OCI-LY3 (cell line): ENCODE results near the gene TTLL8.

Source experiments
- H2AFZ ChIP-seq: fragments of 200-600, 300-600 bp; shearing (Covaris generic); 2 replicates; pipeline ENCODE4 v1.6.0; 2014; ENCODE audit warnings: antibody characterized with exemption, low read depth, low read length
- H3K27ac ChIP-seq: fragments of 200-600, 300-600 bp; sonication (generic); 2 replicates; pipeline ENCODE4 v1.5.1; 2014; ENCODE audit warnings: mild to moderate bottlenecking, low read length, moderate library complexity, mixed read lengths
- H3K27me3 ChIP-seq: fragments of 200-600, 300-600 bp; sonication (generic); 2 replicates; pipeline ENCODE4 v1.6.1; 2014; ENCODE audit warnings: low read depth, low read length, mixed read lengths
- H3K36me3 ChIP-seq: fragments of 200-600, 300-600 bp; sonication (generic); replicated peaks from 2 replicates; pipeline ENCODE3; 2014; ENCODE audit warnings: low read depth, low read length, mixed read lengths
- H3K4me1 ChIP-seq: fragments of 300-600, 200-600 bp; sonication (generic); 2 replicates; pipeline ENCODE4 v1.6.1; 2014; ENCODE audit warnings: low read length, mixed read lengths
- H3K4me2 ChIP-seq: fragments of 200-600, 300-600 bp; sonication (generic); 2 replicates; pipeline ENCODE4 v1.6.1; 2014; ENCODE audit warnings: low read length, mixed read lengths
- H3K4me3 ChIP-seq: fragments of 300-600, 200-600 bp; sonication (generic); 2 replicates; pipeline ENCODE4 v1.5.1; 2014; ENCODE audit warnings: antibody characterized with exemption, mild to moderate bottlenecking, low read length, moderate library complexity
- H3K79me2 ChIP-seq: fragments of 300-600, 200-600 bp; shearing (Covaris generic); 2 replicates; pipeline ENCODE4 v1.6.1; 2014; ENCODE audit warnings: mild to moderate bottlenecking, low read length, mixed read lengths
- H3K9ac ChIP-seq: fragments of 300-600, 200-600 bp; shearing (Covaris generic); 2 replicates; pipeline ENCODE4 v1.6.0; 2014; ENCODE audit warnings: mild to moderate bottlenecking, low read length, moderate library complexity
- H3K9me3 ChIP-seq: fragments of 200-600, 300-600 bp; shearing (Covaris generic); 2 replicates; pipeline ENCODE4 v1.6.1; 2014; ENCODE audit warnings: low read length, mixed read lengths; ENCODE audit not compliant: insufficient read depth
- H4K20me1 ChIP-seq: fragments of 200-600, 300-600 bp; sonication (generic); 2 replicates; pipeline ENCODE4 v1.6.1; 2016; ENCODE audit warnings: low read length, mixed read lengths; ENCODE audit not compliant: insufficient read depth
- CTCF ChIP-seq: fragments of 200-600, 300-600 bp; sonication (generic); IDR thresholded peaks from 2 replicates; pipeline ENCODE4 v1.5.1; 2014; ENCODE audit warnings: antibody characterized with exemption, low read length, low read depth
- EZH2phosphoT487 ChIP-seq: fragments of 200-600 bp; shearing (Covaris generic); IDR thresholded peaks from 2 replicates; pipeline ENCODE4 v1.6.1; 2018; ENCODE audit warnings: antibody characterized with exemption, mixed run types, low read depth

Gene TTLL8

GRCh38 chr22:50035131-50035881, 22.8 kb downstream of the TTLL8 start:
- Histone ChIP-seq H3K4me2 (no peak overlapping the region), H3K27ac (no peak overlapping the region), H2AFZ (no peak overlapping the region), H3K36me3 (no peaks in the 10 kb centered on the region), H3K4me1 (no peaks in the 10 kb centered on the region; the same call in 1 of the 2 replicates), H3K9ac (no peak overlapping the region), H3K79me2 (no peaks in the 10 kb centered on the region), H4K20me1 (no peaks in the 10 kb centered on the region), H3K27me3 (no peaks in the 10 kb centered on the region), H3K4me3 (no peak overlapping the region), H3K9me3 (no peaks in the 10 kb centered on the region; the same call in 1 of the 2 replicates)
- TF ChIP-seq CTCF, result no peak
- TF ChIP-seq EZH2phosphoT487, result no peak

GRCh38 chr22:50034126-50035081, 23.7 kb downstream of the TTLL8 start:
- Histone ChIP-seq H3K4me1 (no peaks in the 10 kb centered on the region; the same call in 1 of the 2 replicates), H4K20me1 (no peaks in the 10 kb centered on the region), H3K9ac (no peak overlapping the region), H3K4me2 (no peak overlapping the region), H2AFZ (no peak overlapping the region), H3K36me3 (no peaks in the 10 kb centered on the region), H3K27me3 (no peaks in the 10 kb centered on the region), H3K27ac (no peak overlapping the region), H3K9me3 (no peaks in the 10 kb centered on the region; the same call in 1 of the 2 replicates), H3K79me2 (no peaks in the 10 kb centered on the region), H3K4me3 (no peak overlapping the region)
- TF ChIP-seq CTCF (no peak), EZH2phosphoT487 (no peak)

- Histone ChIP-seq H3K27me3 (no peaks in the 10 kb centered on the region), H2AFZ (no peak overlapping the region), H3K9me3 (no peaks in the 10 kb centered on the region), H3K4me2 (no peak overlapping the region), H3K27ac (no peak overlapping the region), H3K9ac (no peak overlapping the region), H3K4me3 (no peak overlapping the region), H3K4me1 (no peaks in the 10 kb centered on the region; the same call in 1 of the 2 replicates), H3K79me2 (no peaks in the 10 kb centered on the region), H4K20me1 (no peaks in the 10 kb centered on the region), H3K36me3 (no peaks in the 10 kb centered on the region)
- TF ChIP-seq CTCF (no peak), EZH2phosphoT487 (no peak)
Measured at GRCh38 chr22:50032941-50033601, 25.0 kb downstream of the TTLL8 start.
